Liver (tissue), 9 donors: ENCODE measurements around the gene MEF2D. TPM values are rescaled to one million over a fixed set of nuclear protein-coding genes. Genes with fewer than 3 reads are reported as not detected.
A peak's percentile ranks its signal among the peaks of the same experiment; 100 is the strongest.

Experiments
- DNase-seq: peaks from one replicate; pipeline ENCODE4 v3.0.0-alpha.2; 2017; ENCODE audit warnings: low spot score
- H3K27ac ChIP-seq, 2 donors: one replicate each; pipeline ENCODE4 v1.7.0; 2013; ENCODE audit warnings: inconsistent platforms in 2 of 2, low read length in 2 of 2, control low read depth in 1 of 2, low read depth in 1 of 2, mild to moderate bottlenecking in 1 of 2
- H3K27me3 ChIP-seq, 4 donors: one replicate each; pipeline versions ENCODE4 v1.6.1 to v1.7.0; 2013; ENCODE audit warnings: low read length in 3 of 4, inconsistent platforms in 1 of 4, mild to moderate bottlenecking in 1 of 4, moderate library complexity in 1 of 4; ENCODE audit not compliant: control insufficient read depth in 4 of 4, insufficient read depth in 4 of 4
- H3K36me3 ChIP-seq, 4 donors: one replicate each; pipeline versions ENCODE4 v1.6.1 to v1.7.0; 2013; ENCODE audit warnings: low read length in 3 of 4, mild to moderate bottlenecking in 3 of 4, low read depth in 1 of 4, moderate library complexity in 1 of 4; ENCODE audit not compliant: control insufficient read depth in 4 of 4, insufficient read depth in 3 of 4
- H3K4me1 ChIP-seq, 4 donors: one replicate each; pipeline versions ENCODE4 v1.6.1 to v1.7.0; 2013; ENCODE audit warnings: low read length in 3 of 4, mild to moderate bottlenecking in 3 of 4, moderate library complexity in 1 of 4; ENCODE audit not compliant: control insufficient read depth in 4 of 4, insufficient read depth in 4 of 4
- H3K4me3 ChIP-seq, 3 donors: one replicate each; pipeline versions ENCODE4 v1.6.1 to v1.7.0; 2013; ENCODE audit warnings: low read length in 3 of 3, control low read depth in 1 of 3, low read depth in 1 of 3, mild to moderate bottlenecking in 1 of 3
- H3K9ac ChIP-seq, 2 donors: one replicate each; pipeline ENCODE4 v1.7.0; 2013; ENCODE audit warnings: low read length in 2 of 2, mild to moderate bottlenecking in 2 of 2, moderate library complexity in 2 of 2, control low read depth in 1 of 2, low read depth in 1 of 2
- H3K9me3 ChIP-seq, 4 donors: one replicate each; pipeline versions ENCODE4 v1.6.1 to v1.7.0; 2013; ENCODE audit warnings: low read length in 3 of 4; ENCODE audit not compliant: control insufficient read depth in 4 of 4
- CTCF ChIP-seq: fragments of 150-350 bp; IDR thresholded peaks from 2 replicates; pipeline ENCODE4 v1.5.1; 2017; ENCODE audit warnings: improper control_type of control experiment, low read depth, low read length; ENCODE audit not compliant: missing input control
- EGR1 ChIP-seq, 2 donors: IDR thresholded peaks; 2 replicates each; pipeline ENCODE4 v1.6.1; 2016 to 2018; ENCODE audit warnings: antibody characterized with exemption in 2 of 2, low read depth in 2 of 2
- FOXA1 ChIP-seq: IDR thresholded peaks from 2 replicates; pipeline ENCODE4 v1.6.1; 2016; ENCODE audit warnings: antibody characterized with exemption
- FOXA2 ChIP-seq: IDR thresholded peaks from 2 replicates; pipeline ENCODE4 v1.6.1; 2016; ENCODE audit warnings: antibody characterized with exemption
- GABPA ChIP-seq, 2 donors: IDR thresholded peaks in 1 of 2; conservative IDR thresholded peaks in 1 of 2; 2 replicates each; pipeline ENCODE4 v1.6.1; 2016; ENCODE audit warnings: antibody characterized with exemption in 2 of 2, mild to moderate bottlenecking in 1 of 2, moderate library complexity in 1 of 2
- HNF4A ChIP-seq, 2 donors: conservative IDR thresholded peaks; 2 replicates each; pipeline ENCODE4 v1.6.1; 2016; ENCODE audit warnings: antibody characterized with exemption in 2 of 2, mild to moderate bottlenecking in 2 of 2
- HNF4G ChIP-seq: IDR thresholded peaks from 2 replicates; pipeline ENCODE4 v1.6.1; 2016; ENCODE audit warnings: antibody characterized with exemption
- JUND ChIP-seq, 2 donors: IDR thresholded peaks; 2 replicates each; pipeline ENCODE4 v1.6.1; 2016; ENCODE audit warnings: antibody characterized with exemption in 2 of 2
- MAX ChIP-seq: IDR thresholded peaks from 2 replicates; pipeline ENCODE4 v1.6.1; 2016; ENCODE audit warnings: antibody characterized with exemption
- NR2F2 ChIP-seq: IDR thresholded peaks from 2 replicates; pipeline ENCODE4 v1.6.1; 2016; ENCODE audit warnings: antibody characterized with exemption
- RAD21 ChIP-seq, 2 donors: IDR thresholded peaks; 2 replicates each; pipeline ENCODE4 v1.6.1; 2016; ENCODE audit warnings: antibody characterized with exemption in 2 of 2, mild to moderate bottlenecking in 2 of 2
- REST ChIP-seq: IDR thresholded peaks from 2 replicates; pipeline ENCODE4 v1.6.1; 2016; ENCODE audit warnings: antibody characterized with exemption, mild to moderate bottlenecking
- RXRA ChIP-seq, 2 donors: IDR thresholded peaks; 2 replicates each; pipeline ENCODE4 v1.6.1; 2017 to 2018; ENCODE audit warnings: antibody characterized with exemption in 2 of 2, mild to moderate bottlenecking in 1 of 2
- SP1 ChIP-seq: IDR thresholded peaks from 2 replicates; pipeline ENCODE4 v1.6.1; 2018; ENCODE audit warnings: antibody characterized with exemption, mild to moderate bottlenecking
- TAF1 ChIP-seq: conservative IDR thresholded peaks from 2 replicates; pipeline ENCODE4 v1.6.1; 2016; ENCODE audit warnings: antibody characterized with exemption, mild to moderate bottlenecking
- YY1 ChIP-seq: IDR thresholded peaks from 2 replicates; pipeline ENCODE4 v1.6.1; 2016; ENCODE audit warnings: antibody characterized with exemption, mild to moderate bottlenecking
- WGBS: extraction: QIAGEN DNeasy Blood & Tissue Kit; methylation state at CpG from one replicate; pipeline ENCODE4 v1.1.7; 2013; 5-methylcytosine and 5-hydroxymethylcytosine counted together
- polyA plus RNA-seq, 2 donors: library from polyadenylated mRNA; stranded (reverse) in 1 of 2; unstranded in 1 of 2; fragments of 200-250 nt in 1 of 2; fragments of >200 nt in 1 of 2; fragmentation: Nextera tagmentation in 1 of 2; extraction: Ambion mirVana in 1 of 2; gene quantifications; one replicate each; pipeline versions ENCODE4 v1.2.1 to v1.2.3, GENCODE V29; 2013 to 2015
- total RNA-seq, 2 donors: library from RNA; depleted of rRNA; stranded (reverse); fragments of >200 nt; gene quantifications; one replicate each; pipeline ENCODE4 v1.2.3, GENCODE V29; 2014
- TF ChIP-seq, protein P1 (sequence below): IDR thresholded peaks from 2 replicates; pipeline ENCODE4 v1.6.1; 2016; ENCODE audit warnings: antibody characterized with exemption
- TF ChIP-seq, protein P2 (sequence below): IDR thresholded peaks from 2 replicates; pipeline ENCODE4 v1.6.1; 2016; ENCODE audit warnings: antibody characterized with exemption
- donor health status: healthy.
- donor health status: healthy.
- donor health status: healthy.
- donor health status: healthy.
- donor health status: healthy.

MEF2D gene
- total and polyA plus RNA-seq, 4 donors: 3.4 to 7.6 (median 5.5) TPM

DNA sequence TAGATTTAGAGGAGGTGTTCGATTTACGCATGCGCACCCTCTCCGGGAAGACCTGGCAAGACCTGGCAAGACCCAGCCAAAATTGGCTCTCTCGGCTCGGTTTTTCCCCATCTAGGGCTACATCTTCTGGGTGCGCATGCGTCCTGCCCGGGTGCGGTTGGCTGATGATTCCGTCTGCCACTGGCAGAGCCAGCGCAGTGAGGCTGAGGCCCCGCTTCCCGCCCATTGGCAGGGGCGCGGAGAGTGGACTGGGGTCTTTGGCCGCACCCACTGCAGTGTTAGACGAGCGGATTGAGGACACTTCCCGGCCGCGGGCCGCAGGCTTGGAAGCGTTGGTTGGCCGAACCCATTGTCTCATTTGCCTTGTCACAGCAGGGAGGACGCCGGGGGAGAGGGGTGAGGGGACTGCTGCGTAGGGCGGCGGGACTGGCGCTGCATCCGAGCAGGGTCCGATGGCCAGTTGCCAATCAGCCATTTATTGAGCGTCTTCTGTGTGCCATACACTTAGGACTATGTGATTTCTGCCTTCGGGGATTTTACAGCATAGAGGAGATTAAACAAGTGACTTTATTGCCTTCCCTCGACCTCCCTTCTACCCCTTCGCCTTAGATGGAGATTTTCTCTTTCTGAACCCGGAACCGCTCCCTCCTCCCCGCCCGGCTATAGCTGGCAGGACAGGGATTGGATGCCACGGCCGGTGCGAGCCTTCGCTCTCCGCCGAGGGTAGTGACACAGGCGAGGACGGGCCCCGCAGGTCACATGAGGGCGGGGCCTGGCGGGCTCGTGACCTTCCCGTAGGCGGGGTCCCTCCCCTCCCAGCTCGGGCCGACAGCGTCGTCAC is 43.7 kb downstream of the MEF2D start (continued):
- TF ChIP-seq REST (peak; percentile 62), YY1 (peak; percentile 75), RAD21 (IDR thresholded peaks at IDR 0.05) (no peak), FOXA2 (peak; percentile 52), HNF4A (conservative IDR thresholded peaks at IDR 0.05) (no peak), FOXA1 (peak; percentile 66), SP1 (peak; percentile 65), HNF4G (no peak)

- DNase-seq: no peak
- TF ChIP-seq EGR1 (IDR thresholded peaks at IDR 0.05; ENCODE audit: low read depth in 2 of 2): no peak
- no peak for TF ChIP-seq TAF1
- TF ChIP-seq SP1: peak; percentile 46
- TF ChIP-seq HNF4A (conservative IDR thresholded peaks at IDR 0.05): peak; percentile 77 to 84
- peak; percentile 52 for TF ChIP-seq REST
- no peak for TF ChIP-seq NR2F2
- no peak for TF ChIP-seq CTCF
- TF ChIP-seq GABPA (IDR thresholded peaks at IDR 0.05 in 1 of 2, conservative IDR thresholded peaks at IDR 0.05 in 1 of 2): no peak
- TF ChIP-seq JUND (IDR thresholded peaks at IDR 0.05): peak in 1 of 2 donors; percentile 33
- peak; percentile 35 for TF ChIP-seq MAX
- TF ChIP-seq, protein P1, sequence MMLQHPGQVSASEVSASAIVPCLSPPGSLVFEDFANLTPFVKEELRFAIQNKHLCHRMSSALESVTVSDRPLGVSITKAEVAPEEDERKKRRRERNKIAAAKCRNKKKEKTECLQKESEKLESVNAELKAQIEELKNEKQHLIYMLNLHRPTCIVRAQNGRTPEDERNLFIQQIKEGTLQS: no peak
- TF ChIP-seq FOXA2: peak; percentile 65
- peak; percentile 43 to 77 for TF ChIP-seq RXRA (IDR thresholded peaks at IDR 0.05)
- TF ChIP-seq FOXA1: no peak
- TF ChIP-seq RAD21 (IDR thresholded peaks at IDR 0.05): peak in 1 of 2 donors; percentile 19
- TF ChIP-seq YY1: peak; percentile 32
- TF ChIP-seq, protein P2, sequence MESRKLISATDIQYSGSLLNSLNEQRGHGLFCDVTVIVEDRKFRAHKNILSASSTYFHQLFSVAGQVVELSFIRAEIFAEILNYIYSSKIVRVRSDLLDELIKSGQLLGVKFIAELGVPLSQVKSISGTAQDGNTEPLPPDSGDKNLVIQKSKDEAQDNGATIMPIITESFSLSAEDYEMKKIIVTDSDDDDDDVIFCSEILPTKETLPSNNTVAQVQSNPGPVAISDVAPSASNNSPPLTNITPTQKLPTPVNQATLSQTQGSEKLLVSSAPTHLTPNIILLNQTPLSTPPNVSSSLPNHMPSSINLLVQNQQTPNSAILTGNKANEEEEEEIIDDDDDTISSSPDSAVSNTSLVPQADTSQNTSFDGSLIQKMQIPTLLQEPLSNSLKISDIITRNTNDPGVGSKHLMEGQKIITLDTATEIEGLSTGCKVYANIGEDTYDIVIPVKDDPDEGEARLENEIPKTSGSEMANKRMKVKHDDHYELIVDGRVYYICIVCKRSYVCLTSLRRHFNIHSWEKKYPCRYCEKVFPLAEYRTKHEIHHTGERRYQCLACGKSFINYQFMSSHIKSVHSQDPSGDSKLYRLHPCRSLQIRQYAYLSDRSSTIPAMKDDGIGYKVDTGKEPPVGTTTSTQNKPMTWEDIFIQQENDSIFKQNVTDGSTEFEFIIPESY: no peak
- TF ChIP-seq HNF4G: no peak
- 43% methylated on average over 7 of the region's 7 CpGs for WGBS
- peak overlapping the region in 1 of 2 donors; percentile 20 for H3K27ac ChIP-seq
- no peaks in the 10 kb centered on the region for H3K27me3 ChIP-seq
- no peaks in the 10 kb centered on the region for H3K36me3 ChIP-seq
- no peaks in the 10 kb centered on the region for H3K9me3 ChIP-seq
- peaks cover 6 to 39% (median 25%) of the 10 kb centered on the region in 4 donors for H3K4me1 ChIP-seq
- no peak overlapping the region for H3K9ac ChIP-seq
- H3K4me3 ChIP-seq: no peak overlapping the region
These were observed 45.2 kb downstream of the MEF2D start for GRCh38 chr1:156455362-156455761.
